Measurements from ENCODE around the gene SNED1.

DNA sequence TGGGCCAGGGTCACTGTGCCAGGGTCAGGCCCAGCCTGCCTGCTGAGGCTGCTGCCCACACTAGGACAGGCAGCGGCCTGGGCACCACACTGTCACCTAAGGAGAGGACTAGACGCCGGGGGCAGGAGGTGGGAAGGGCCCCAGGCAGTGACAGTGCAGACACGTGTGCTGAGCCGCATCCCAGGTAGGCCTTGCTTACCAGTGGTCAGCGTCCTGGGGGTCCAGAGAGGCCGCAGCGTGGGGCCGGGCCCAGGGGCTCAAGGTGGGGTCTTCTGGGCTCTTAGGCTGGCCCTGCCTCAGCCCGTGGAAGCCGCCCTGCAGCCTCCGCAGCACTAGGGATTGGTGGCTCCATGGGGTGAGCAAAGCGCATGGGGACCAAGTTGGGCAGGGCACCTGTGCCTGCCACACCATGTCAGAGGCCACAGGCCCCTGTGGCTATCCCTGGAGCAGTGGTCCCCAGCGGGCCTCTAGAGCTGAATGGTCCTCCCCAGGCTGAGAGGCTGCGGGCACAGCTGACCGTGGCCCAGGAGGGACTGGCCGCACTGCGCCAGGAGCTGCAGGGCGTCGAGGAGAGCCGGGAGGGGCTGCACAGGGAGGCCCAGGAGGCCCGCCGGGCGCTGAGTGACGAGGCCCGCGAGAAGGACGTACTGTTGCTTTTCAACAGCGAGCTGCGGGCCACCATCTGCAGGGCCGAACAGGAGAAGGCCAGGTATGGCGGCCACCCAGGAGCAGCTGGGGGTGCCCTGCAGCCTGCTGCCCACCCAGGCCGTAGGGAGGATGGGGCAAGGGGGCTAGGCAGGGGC lies 35.2 kb upstream of the SNED1 start:
- TF ChIP-seq, protein P1, sequence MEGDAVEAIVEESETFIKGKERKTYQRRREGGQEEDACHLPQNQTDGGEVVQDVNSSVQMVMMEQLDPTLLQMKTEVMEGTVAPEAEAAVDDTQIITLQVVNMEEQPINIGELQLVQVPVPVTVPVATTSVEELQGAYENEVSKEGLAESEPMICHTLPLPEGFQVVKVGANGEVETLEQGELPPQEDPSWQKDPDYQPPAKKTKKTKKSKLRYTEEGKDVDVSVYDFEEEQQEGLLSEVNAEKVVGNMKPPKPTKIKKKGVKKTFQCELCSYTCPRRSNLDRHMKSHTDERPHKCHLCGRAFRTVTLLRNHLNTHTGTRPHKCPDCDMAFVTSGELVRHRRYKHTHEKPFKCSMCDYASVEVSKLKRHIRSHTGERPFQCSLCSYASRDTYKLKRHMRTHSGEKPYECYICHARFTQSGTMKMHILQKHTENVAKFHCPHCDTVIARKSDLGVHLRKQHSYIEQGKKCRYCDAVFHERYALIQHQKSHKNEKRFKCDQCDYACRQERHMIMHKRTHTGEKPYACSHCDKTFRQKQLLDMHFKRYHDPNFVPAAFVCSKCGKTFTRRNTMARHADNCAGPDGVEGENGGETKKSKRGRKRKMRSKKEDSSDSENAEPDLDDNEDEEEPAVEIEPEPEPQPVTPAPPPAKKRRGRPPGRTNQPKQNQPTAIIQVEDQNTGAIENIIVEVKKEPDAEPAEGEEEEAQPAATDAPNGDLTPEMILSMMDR (conservative IDR thresholded peaks at IDR 0.05; ENCODE audit: low read length) = no peak
- TF ChIP-seq EZH2phosphoT487 (IDR thresholded peaks at IDR 0.05; ENCODE audit: borderline replicate concordance) = no peak

All from Loucy (cell line).